IPS-NIHi7 (cell line): ENCODE results near the gene PROX2.

ENCODE experiments used
- DNase-seq: peaks from one replicate; pipeline ENCODE4 v3.0.0; 2012; ENCODE audit warnings: mixed read lengths; ENCODE audit errors: extremely low spot score

PROX2 gene

GRCh38 chr14:74879427-74880182, 3.7 kb upstream of the PROX2 start:
- no peak for DNase-seq

DNA sequence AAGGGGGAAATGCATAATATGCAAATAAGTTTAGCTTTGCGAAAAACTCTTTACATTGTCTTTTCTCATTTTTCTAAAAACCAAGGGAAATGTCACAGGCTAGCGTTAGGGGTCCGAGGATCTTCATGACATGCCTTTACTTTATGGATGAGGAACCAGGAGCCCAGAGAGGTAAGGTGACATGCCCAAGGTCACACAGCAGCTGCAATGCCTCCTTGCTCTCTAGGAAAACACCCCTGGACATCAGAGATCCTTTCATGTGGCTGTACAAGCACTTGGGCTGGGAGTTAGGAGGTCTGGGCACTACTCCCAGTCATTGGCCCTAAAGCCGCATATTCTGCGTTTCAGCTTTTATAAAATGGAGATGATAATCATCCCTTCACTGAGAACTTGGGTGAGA, 741 bp downstream of the PROX2 start:
- DNase-seq, result no peak

GRCh38 chr14:74871819-74872218, 4.1 kb downstream of the PROX2 start:
- no peak for DNase-seq

GRCh38 chr14:74868739-74869138, 7.2 kb downstream of the PROX2 start:
- DNase-seq, result no peak

- DNase-seq, result no peak
Measured at GRCh38 chr14:74867673-74868072, 8.3 kb downstream of the PROX2 start.

- DNase-seq, result no peak
Measured at GRCh38 chr14:74866708-74867389, 9.1 kb downstream of the PROX2 start.

DNA sequence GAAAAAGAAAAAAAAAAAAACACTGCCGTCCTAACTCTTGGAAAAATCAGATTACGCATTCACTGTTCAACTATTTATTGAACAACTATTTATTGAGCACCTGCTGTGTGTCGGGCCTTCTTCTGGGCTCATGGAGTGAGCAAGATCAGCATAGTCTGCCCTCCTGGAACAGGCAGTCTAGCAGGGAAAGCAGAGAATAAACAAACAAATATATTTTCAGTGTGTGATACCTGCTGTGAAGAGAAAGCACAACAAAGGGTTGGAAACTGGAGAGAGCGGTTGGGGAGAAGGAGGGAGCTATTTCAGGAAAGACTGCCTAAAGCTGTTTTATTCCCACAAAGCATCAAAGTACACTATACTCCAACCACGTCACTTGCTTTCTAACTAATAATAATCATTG, 10.8 kb downstream of the PROX2 start:
- no peak for DNase-seq

DNA sequence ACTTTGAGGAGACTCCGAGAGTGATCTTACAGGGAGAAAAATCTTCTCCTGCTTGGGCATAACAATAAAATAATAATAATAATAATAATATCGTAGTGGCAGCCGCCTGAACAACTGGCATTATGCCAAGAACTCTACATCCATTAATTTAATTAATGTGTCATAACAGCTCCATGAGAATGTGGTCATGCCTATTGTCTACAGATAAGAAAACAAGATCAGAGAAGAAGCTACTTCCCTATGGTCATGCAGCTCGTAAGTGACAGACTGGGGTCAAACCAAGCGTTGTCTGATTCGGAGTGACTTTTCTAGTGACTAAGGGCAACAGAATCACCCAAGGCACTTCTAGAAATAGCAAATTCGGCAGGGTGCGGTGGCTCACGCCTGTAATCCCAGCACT, 11.7 kb downstream of the PROX2 start:
- no peak for DNase-seq

- DNase-seq, result no peak
Measured at GRCh38 chr14:74863274-74863673, 12.7 kb downstream of the PROX2 start.

- no peak for DNase-seq
Measured at GRCh38 chr14:74861734-74862090, 14.2 kb downstream of the PROX2 start.

DNA sequence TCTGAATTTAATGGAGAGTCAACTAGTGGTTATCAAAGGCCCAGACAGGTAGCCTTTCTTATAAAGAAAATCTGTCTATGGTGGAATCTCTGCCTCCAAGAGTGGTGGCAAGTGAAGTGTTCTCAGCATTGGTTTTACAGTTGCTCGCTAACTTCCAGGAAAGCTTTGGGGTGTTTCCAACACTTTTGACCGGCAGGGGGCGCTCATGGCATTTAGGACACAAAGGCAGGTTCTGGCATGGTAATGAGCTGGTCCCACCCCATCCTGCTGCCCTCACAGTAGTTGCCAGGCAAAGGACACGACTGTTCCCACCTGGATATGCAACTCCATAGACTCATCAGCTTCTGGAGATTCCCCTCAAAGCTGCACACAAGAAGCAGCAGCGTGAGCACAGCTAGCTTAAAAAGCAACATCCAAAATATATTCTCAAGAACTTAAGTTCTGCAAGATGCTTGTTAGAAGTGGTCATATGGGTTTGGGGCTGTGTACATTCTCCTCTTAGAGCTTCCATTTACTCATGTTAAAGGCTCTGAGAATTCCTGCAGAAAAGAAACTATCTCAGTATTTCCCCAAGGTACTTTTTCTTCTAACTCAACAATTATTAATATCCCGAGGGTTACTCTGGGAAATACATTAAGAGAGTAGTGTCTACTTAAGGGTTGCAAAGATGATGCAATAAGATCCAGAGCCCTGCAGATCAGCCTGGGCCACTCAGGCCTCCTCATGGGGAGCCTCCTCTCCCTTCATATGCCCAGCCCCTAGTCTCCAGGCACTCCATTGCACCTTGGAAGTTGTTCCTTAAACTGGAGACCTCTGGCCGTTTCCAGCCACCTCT, 14.8 kb downstream of the PROX2 start:
- peak; percentile 95 for DNase-seq

DNA sequence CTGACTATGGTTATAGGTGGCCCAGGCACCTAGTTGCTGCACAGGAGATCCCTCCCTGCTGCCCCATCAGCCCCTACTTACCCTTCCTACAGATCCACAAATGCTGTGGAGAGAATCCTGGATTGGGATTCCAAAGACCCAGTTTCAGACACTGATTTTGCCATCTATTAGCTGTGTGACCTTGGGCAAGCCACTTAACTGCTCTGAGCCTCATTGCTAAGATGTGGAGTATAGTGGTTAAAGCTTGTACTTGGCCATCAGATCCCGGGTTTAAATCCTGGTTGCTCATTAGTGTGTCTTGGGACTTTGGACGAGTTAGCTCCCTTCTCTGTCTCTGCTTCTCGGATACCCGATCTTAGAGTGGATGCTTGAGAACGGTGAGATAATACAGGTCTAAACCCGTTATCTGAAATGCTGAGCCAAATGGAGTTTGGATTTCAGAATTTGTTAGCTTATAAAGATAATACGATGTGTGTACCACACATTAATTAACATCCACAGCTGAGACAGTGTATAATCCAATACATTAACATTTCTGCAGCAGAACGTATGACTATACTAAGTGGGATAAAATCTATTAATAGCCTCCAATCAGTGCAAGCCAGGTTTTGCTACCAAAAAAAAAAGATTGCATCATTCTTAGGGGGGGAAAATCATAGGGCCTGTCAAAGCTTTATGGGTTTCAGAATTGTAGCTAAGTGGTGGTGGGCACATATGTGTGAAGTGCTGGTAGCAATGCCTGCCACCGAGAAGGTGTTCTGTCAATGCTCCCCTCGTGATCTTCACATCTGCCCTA, 16.0 kb downstream of the PROX2 start:
- no peak for DNase-seq

- DNase-seq, result no peak
Measured at GRCh38 chr14:74858022-74858421, 17.9 kb downstream of the PROX2 start.

DNA sequence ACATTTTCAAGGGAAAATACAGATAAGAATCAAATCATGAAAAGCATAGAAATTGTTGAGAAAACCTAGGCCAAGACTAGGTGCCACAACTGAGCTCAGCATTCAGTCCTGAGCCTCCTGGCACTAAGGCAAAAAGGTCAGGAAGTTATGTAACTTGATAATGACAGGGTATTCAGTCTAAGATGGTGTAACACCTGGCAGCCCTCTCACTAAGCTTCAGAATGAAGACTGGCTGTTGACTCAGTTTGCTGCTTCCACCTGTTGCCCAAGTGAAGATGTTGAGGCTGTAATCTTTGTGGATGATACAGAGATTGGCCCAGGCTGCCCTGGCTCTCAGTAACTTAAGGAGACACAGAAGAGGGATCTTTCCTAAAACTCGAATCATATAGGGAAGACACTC, 19.6 kb downstream of the PROX2 start:
- DNase-seq, result no peak

- DNase-seq, result no peak
Measured at GRCh38 chr14:74855945-74856344, 20.0 kb downstream of the PROX2 start.

DNA sequence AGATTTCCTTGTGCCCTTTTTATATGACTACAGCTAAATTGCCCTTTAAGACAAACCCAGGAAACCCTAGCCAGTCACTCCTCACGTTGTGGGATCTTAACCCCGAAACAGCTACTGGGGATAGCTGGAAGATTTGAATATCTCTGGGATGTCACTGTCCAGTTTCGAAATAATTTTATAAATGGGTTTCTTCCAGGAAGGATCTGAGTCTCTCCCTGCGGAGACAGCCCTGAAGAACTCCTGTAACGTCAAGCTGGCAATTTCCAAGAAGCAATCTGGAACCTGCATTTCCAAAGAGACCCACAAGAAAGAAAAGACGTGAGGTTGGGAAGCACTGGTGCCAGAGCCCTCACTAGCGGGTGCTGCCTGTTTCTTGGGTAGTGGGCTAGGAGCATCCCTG, 20.9 kb downstream of the PROX2 start:
- no peak for DNase-seq

DNA sequence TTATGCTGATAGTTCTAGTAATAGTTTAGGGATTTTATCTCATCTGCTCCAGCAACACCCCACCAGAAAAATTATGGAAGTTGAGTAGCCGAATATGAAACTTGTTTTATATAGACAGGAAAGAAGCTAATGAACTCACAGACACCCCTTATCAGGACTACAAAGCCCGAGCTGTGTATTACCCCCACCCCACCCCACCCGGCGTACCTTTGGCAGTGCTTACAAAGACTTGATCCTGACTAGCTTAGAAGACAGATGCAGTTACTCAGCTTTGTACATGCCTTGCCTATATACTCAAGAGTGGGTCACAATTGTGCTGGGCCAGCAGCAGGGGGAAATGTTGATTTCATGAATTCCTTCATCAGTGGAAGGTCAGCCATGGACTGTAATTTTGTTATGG, 22.4 kb downstream of the PROX2 start:
- DNase-seq, result no peak

GRCh38 chr14:74852922-74853530, 22.9 kb downstream of the PROX2 start:
- DNase-seq, result no peak

GRCh38 chr14:74848768-74849167, 27.2 kb downstream of the PROX2 start:
- no peak for DNase-seq

DNA sequence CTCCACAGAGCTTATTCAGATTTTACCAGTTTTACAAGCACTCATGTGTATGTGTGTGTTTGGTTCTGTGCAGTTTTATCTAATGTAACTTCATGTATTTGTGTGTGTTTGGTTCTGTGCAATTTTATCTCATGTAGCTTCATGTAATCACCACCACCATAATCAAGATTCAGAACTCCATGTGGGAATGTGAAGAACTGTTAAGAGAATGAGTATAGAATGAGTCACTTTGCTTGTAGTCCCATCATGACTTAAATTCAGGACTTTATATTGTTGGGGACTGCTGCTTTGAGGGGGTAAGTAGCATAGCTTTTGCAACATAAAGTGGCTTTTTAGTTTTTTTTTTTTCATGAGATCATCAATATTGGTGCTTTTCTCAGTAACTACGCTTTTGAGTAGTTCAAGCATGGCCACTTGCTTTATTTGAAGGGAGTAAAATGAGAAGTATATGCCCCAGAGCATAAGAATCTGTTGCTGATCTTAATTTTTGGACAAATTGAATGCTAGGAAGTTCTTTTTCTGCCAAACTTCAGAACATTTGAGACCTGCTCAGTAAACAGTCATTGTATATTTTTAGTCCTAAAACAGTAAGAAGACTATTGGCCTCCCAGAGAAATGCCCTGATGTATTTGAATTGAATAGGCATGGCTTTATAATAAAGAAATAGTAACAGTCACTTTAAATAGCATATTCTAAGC, 28.8 kb downstream of the PROX2 start:
- no peak for DNase-seq

DNA sequence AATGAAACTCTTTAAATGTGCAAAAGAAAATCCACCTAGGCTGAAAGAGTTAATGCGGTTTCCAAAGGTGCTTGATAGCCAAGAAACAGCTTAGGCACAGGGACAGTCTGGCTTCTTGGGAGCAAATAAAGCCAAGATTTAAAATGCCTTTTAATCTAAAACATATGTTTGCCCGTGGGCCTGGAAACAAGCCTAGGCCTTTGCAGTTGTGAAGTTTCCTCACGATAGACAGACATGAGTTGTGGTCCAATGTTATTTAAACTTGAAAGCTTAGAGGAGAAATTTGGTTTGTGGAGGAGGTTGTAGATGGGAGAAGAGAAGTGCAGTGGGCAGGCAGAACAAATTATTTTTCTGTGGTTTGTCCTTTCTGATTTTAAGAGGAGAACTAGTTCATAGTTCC, 29.8 kb downstream of the PROX2 start:
- no peak for DNase-seq
